ENCODE results near the gene UPK1A.
A peak's percentile ranks its signal among the peaks of the same experiment; 100 is the strongest.

Gene UPK1A

DNA sequence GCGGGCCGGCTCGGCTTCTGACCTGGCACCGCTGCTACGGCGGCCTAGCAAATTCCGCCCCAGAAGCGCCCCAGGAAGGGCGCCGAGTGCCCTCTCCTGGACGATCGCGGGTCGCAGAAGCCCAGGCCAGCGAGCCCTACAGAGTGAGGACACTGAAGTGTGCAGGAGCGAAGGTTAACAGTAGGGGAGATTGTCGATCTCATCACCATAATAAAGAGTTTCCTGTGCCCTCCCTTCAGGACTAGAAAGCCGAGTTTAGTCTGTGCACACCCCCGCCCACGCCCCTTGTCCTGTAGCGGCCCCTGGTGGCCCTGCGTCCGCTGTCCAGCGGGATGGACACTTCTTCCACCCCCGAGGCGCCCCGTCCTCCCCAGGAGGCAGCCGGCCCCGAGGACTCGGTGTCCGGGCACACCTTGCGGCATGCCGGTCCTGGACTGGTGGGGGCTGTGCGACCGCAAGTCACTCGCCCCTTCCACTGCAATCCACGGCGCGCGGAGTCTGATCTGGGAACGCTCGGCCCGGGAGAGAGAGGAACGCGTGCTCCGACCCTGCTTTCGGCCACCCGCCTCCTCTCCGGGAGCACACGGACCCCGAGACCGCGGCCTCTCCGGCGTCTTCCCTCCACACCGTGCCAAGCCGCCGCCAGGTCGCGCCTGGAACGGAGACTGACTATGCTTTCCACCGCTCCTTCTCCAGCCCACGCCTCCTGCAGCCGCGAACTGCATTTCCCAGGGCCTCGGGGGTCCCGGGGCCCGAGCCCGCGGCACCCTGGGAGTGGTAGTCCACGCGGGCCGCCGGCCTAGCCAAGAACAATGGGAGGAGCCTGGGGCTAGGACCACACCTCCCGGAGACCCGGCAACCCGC, 50.7 kb downstream of the UPK1A start:
- DNase-seq (ENCODE audit: insufficient read length, low spot score), result peak; percentile 74
- no peak for FAIRE-seq
- TF ChIP-seq, protein P1, sequence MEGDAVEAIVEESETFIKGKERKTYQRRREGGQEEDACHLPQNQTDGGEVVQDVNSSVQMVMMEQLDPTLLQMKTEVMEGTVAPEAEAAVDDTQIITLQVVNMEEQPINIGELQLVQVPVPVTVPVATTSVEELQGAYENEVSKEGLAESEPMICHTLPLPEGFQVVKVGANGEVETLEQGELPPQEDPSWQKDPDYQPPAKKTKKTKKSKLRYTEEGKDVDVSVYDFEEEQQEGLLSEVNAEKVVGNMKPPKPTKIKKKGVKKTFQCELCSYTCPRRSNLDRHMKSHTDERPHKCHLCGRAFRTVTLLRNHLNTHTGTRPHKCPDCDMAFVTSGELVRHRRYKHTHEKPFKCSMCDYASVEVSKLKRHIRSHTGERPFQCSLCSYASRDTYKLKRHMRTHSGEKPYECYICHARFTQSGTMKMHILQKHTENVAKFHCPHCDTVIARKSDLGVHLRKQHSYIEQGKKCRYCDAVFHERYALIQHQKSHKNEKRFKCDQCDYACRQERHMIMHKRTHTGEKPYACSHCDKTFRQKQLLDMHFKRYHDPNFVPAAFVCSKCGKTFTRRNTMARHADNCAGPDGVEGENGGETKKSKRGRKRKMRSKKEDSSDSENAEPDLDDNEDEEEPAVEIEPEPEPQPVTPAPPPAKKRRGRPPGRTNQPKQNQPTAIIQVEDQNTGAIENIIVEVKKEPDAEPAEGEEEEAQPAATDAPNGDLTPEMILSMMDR (IDR thresholded peaks at IDR 0.05; ENCODE audit: insufficient read depth, missing control alignments), result peak; percentile 50

GRCh38 chr19:35717665-35718344, 51.5 kb downstream of the UPK1A start, which contains the start of gene KMT2B:
Gene KMT2B (plus strand): TSS chr19:35718003. CDS start chr19:35718019, 16 bp downstream.
- DNase-seq (ENCODE audit: insufficient read length, low spot score) (peak; percentile 99), FAIRE-seq (no peak)
- TF ChIP-seq, protein P1 (IDR thresholded peaks at IDR 0.05; ENCODE audit: insufficient read depth, missing control alignments), result no peak

- TF ChIP-seq, protein P1 (IDR thresholded peaks at IDR 0.05; ENCODE audit: insufficient read depth, missing control alignments), result no peak
- DNase-seq (ENCODE audit: insufficient read length, low spot score) (no peak), FAIRE-seq (no peak)
These were observed 52.2 kb downstream of the UPK1A start for GRCh38 chr19:35718345-35719041.

DNA sequence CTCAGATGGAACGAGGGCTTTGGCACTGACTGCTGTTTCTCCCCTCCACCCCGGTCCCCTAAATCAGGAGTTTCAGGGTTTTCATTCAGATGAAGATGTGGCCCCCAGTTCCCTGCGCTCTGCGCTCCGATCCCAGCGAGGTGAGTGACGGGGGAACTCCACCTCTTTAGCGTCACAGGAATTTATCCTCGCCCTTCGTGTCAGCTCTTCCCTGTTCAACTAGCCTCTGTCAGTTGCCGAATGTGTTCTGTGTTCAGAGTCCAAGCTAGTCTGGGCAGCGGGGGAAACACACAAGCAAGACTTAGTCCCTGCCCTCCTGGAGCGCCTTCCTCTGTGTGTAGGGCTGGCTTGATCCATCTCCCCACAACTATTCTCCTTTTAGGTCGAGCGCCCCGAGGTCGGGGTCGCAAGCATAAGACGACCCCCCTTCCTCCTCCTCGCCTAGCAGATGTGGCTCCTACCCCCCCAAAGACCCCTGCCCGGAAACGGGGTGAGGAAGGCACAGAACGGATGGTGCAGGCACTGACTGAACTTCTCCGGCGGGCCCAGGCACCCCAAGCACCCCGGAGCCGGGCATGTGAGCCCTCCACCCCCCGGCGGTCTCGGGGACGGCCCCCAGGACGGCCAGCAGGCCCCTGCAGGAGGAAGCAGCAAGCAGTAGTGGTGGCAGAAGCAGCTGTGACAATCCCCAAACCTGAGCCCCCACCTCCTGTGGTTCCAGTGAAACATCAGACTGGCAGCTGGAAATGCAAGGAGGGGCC, 53.3 kb downstream of the UPK1A start:
- FAIRE-seq (no peak), DNase-seq (ENCODE audit: insufficient read length, low spot score) (no peak)
- TF ChIP-seq, protein P1 (IDR thresholded peaks at IDR 0.05; ENCODE audit: insufficient read depth, missing control alignments), result no peak

DNA sequence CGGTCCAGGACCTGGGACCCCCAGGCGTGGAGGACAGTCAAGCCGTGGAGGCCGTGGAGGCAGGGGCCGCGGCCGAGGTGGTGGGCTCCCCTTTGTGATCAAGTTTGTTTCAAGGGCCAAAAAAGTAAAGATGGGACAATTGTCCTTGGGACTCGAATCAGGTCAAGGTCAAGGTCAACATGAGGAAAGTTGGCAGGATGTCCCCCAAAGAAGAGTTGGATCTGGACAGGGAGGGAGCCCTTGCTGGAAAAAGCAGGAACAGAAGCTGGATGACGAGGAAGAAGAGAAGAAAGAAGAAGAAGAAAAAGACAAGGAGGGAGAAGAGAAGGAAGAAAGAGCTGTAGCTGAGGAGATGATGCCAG, 53.8 kb downstream of the UPK1A start:
- TF ChIP-seq, protein P1 (IDR thresholded peaks at IDR 0.05; ENCODE audit: insufficient read depth, missing control alignments), result no peak
- FAIRE-seq (no peak), DNase-seq (ENCODE audit: insufficient read length, low spot score) (no peak)

- TF ChIP-seq, protein P1 (IDR thresholded peaks at IDR 0.05; ENCODE audit: insufficient read depth, missing control alignments), result no peak
- FAIRE-seq (no peak), DNase-seq (ENCODE audit: insufficient read length, low spot score) (no peak)
These were observed 54.3 kb downstream of the UPK1A start for GRCh38 chr19:35720648-35721047.

Measured in D721Med (cell line).